KOPT-K1 (cell line): Measurements from ENCODE around the gene FKBP4.

Experiments used
- H3K27ac ChIP-seq: fragments of 200-600 bp; sonication (generic); 2 replicates; pipeline ENCODE4 v1.5.1; 2016; ENCODE audit warnings: antibody characterized with exemption, mild to moderate bottlenecking, low read depth, low read length; ENCODE audit not compliant: poor library complexity, severe bottlenecking
- H3K36me3 ChIP-seq: fragments of 200-600 bp; sonication (generic); 2 replicates; pipeline ENCODE4 v1.5.1; 2017; ENCODE audit warnings: antibody characterized with exemption, mild to moderate bottlenecking, low read length, moderate library complexity; ENCODE audit not compliant: insufficient read depth
- H3K9me3 ChIP-seq: fragments of 200-600 bp; sonication (generic); 2 replicates; pipeline ENCODE4 v1.5.1; 2017; ENCODE audit warnings: antibody characterized with exemption, low read length, mild to moderate bottlenecking; ENCODE audit not compliant: insufficient read depth, poor library complexity, severe bottlenecking

FKBP4 gene

DNA sequence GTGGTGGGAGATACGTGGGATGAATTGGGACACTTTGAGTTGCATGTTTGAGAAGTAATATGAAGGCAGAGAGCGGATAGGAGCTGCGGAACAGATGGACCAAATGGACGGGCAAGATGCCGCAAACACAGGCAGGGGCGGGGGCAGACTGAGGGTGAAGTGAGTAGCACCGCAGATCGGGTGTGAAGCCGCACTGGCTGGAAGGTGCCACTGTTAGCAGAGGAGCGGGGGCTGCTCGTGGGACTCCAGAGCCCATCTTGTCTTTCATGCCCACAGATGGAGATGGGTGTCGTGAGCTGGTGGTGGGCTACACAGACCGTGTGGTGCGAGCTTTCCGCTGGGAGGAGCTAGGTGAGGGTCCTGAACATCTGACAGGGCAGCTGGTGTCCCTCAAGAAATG, 25.0 kb downstream of the FKBP4 start:
- peaks cover 89% of the 10 kb centered on the region for H3K36me3 ChIP-seq
- H3K9me3 ChIP-seq: no peaks in the 10 kb centered on the region
- no peak overlapping the region for H3K27ac ChIP-seq

- Histone ChIP-seq H3K27ac (no peak overlapping the region), H3K9me3 (no peaks in the 10 kb centered on the region), H3K36me3 (peaks cover 92% of the 10 kb centered on the region)
These were observed 25.7 kb downstream of the FKBP4 start for GRCh38 chr12:2820432-2820831.

DNA sequence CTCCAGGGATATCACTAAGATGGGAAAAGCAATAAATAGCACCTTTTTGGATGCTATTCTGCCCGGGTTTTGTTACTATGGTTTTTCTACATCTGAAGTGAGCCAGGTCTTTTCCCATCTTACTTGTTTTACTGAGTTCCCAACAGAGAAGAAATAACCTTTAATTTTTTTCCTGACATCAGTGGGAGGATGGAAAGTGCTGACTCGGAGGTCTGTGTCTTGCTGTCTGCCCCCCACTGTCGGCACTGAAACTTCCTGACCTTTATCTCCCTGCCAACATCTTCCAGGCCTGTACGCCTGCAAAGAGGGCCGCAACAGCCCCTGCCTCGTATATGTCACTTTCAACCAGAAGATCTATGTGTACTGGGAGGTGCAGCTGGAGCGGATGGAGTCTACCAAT, 28.7 kb downstream of the FKBP4 start:
- no peaks in the 10 kb centered on the region for H3K9me3 ChIP-seq
- H3K36me3 ChIP-seq: peaks cover 100% of the 10 kb centered on the region

GRCh38 chr12:2824541-2824940, 29.8 kb downstream of the FKBP4 start:
- H3K36me3 ChIP-seq: peaks cover 97% of the 10 kb centered on the region
- no peaks in the 10 kb centered on the region for H3K9me3 ChIP-seq
- H3K27ac ChIP-seq: no peak overlapping the region

More for the DNA sequence above, 28.7 kb downstream of the FKBP4 start:
- no peak overlapping the region for H3K27ac ChIP-seq

DNA sequence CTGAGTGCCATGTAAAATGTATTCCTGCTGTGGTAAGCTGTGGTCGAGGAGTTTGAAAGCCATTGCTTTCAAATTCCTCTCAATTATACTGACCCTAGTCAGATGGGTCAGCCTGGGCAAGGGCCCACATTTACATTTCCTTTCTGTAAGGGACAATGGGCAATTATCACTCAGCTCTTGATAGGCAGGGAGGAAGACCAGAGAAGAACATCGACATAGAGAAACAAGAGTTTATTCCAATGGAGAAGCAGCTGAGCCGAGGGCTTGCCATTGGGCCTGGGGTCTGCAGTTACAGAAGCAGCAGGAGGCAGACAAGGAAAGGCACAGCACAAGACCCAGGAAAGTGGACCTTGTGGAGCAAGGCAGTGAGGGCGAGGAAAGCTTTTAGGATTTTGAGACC, 30.4 kb downstream of the FKBP4 start:
- H3K9me3 ChIP-seq: no peaks in the 10 kb centered on the region
- peaks cover 97% of the 10 kb centered on the region for H3K36me3 ChIP-seq
- H3K27ac ChIP-seq: no peak overlapping the region

DNA sequence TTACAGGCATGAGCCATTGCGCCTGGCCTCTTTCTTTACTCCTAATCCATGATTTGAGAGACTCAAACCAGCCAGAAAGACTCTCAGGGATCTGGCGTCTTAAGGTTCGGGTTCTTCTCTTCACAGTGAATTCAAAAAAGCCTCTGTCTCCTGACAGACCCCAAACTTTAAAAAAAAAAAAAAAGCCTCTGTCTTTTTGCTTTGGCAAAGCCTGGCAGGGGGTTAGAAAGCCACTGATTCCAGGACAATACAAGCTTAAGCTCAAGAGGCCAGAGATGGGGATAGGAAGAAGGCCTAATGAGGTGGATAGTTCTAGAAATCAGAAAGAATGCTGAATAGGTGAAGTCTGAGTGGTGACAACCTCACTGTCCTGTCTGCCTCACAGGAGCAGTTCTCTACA, 31.3 kb downstream of the FKBP4 start:
- no peak overlapping the region for H3K27ac ChIP-seq
- no peaks in the 10 kb centered on the region for H3K9me3 ChIP-seq
- H3K36me3 ChIP-seq: peaks cover 97% of the 10 kb centered on the region

DNA sequence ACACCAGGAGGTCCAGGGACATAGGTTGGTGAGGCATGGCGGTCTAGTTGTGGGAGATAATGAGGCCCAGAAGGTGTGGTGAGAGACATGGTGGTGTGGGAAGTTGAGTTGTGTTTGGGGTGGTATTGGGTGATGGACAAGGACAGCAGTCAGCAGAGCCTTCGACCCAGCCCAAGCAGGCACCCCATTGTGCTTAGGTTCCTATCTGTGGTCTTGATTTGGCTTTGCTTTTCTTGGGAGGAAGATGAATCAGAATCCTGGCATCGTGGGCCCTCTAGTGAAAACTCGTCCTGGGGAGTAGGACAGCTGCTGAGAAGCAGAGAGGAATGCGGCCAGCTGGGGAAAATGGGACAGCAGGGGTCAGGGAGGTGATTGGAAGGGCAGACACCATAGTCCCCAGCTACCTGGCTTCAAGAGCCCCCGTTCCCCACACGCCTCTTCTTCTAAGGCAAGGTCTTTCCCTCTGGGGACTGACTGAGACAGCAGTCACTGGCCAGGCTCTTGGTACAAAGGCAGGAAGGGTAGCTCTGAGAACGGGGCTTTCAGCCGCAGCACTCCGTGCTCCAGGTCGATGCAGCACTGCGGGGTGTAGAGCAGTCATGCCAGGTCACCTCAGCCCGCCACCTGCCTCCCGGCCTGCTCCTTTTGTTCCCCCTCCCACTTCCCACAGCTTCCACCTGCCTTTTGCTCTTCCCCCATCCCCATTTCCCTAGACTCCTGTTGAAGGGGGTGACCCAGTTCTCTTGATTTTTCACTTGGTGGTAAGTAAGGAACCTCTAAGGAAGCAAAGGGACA, 32.1 kb downstream of the FKBP4 start:
- peaks cover 93% of the 10 kb centered on the region for H3K36me3 ChIP-seq
- no peak overlapping the region for H3K27ac ChIP-seq
- no peaks in the 10 kb centered on the region for H3K9me3 ChIP-seq

- Histone ChIP-seq H3K27ac (no peak overlapping the region), H3K9me3 (no peaks in the 10 kb centered on the region), H3K36me3 (peaks cover 79% of the 10 kb centered on the region)
These were observed 34.5 kb downstream of the FKBP4 start for GRCh38 chr12:2829275-2829674.

DNA sequence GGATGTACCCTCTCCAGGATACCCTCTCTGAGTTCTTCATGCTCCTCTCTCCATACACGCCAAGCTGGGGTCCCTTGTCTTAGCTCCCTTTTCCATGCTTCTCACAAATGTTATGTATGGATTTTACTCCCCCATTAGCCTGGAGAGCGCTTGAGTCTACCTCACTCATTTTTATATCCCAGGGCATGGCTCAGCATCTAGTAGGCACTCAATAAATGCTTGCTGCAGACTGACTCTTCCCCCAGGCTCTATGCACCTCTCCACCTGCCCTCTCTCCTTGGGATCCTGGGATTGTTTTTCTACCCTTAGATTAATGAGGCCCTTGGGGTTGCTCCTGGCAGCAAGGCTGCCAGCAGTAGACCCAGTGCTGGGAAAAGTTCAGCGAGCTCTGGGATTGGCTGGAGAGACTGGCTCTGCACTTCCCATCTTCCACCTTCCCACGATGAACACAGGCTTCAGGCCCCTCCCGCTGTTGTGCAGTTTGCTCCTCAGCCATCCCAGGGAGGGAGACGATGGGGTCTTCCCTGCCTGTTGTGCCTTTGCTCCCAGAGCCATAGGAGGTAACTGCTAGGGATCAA, 37.9 kb downstream of the FKBP4 start:
- H3K9me3 ChIP-seq: no peaks in the 10 kb centered on the region
- peaks cover 56% of the 10 kb centered on the region for H3K36me3 ChIP-seq
- no peak overlapping the region for H3K27ac ChIP-seq

GRCh38 chr12:2833327-2833726, 38.6 kb downstream of the FKBP4 start:
- H3K9me3 ChIP-seq: no peaks in the 10 kb centered on the region
- peaks cover 52% of the 10 kb centered on the region for H3K36me3 ChIP-seq
- no peak overlapping the region for H3K27ac ChIP-seq

DNA sequence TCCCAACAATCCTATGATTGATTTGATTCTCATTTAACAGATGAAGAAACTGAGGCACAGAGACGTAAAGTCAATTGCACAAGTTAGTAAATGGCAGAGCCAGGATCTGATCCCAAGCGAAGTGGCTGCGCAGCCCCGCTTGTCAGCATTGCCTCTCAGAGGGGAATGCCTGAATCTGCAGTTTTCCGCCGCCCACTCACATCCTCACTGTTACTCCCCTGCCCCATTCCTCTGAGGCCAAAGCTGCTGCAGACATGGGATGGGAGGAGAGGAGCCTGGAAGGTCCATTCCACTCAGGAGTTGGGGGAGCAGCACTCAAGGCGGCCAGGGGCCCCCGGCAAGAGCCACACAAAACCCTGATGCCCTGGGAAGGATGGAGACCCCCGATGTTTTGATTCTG, 39.0 kb downstream of the FKBP4 start:
- Histone ChIP-seq H3K27ac (no peak overlapping the region), H3K9me3 (no peaks in the 10 kb centered on the region), H3K36me3 (peaks cover 52% of the 10 kb centered on the region)

GRCh38 chr12:2834581-2835491, 40.1 kb downstream of the FKBP4 start, which contains the start of gene NRIP2:
Gene NRIP2 (minus strand): TSS chr12:2835035. CDS start chr12:2834983, 52 bp downstream.
- Histone ChIP-seq H3K27ac (no peak within 1 kb of the TSS), H3K9me3 (no peaks in the 10 kb centered on the region), H3K36me3 (peaks cover 54% of the 10 kb centered on the region)

GRCh38 chr12:2835691-2836403, 41.1 kb downstream of the FKBP4 start:
- H3K36me3 ChIP-seq: peaks cover 48% of the 10 kb centered on the region
- H3K27ac ChIP-seq: no peak overlapping the region
- no peaks in the 10 kb centered on the region for H3K9me3 ChIP-seq

- Histone ChIP-seq H3K36me3 (peaks cover 50% of the 10 kb centered on the region), H3K27ac (no peak overlapping the region), H3K9me3 (no peaks in the 10 kb centered on the region)
These were observed 41.8 kb downstream of the FKBP4 start for GRCh38 chr12:2836574-2836973.
